HG03442 (cell line): ENCODE results near the gene ETS1.

ENCODE experiments used
- ATAC-seq: cut with Tn5 transposase; IDR thresholded peaks from one replicate; pipeline ENCODE4 v1.9.1; 2021; ENCODE audit warnings: mild to moderate bottlenecking, moderate library complexity; ENCODE audit not compliant: unreplicated experiment

The ETS1 gene

GRCh38 chr11:128505449-128506065 lies 81.8 kb downstream of the ETS1 start:
- no peak for ATAC-seq

DNA sequence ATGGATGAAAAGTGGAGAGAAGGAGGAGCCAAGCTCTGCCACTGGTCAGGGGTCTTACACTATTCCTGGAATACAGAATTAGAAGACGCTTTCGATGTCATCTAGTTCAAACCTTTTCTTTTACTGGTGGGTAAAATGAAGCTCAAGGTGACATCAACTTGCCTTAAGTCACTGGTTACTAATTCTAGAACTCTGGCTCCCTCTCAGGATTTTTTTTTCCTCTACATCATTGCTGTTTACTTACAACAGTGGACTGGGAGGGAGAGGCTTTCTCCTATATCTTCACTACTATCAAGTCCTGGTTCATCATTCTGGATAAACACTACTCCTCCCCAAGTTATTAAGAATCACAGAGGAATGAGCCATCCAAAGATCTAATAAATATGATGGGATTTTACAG lies 82.9 kb downstream of the ETS1 start:
- ATAC-seq: no peak

DNA sequence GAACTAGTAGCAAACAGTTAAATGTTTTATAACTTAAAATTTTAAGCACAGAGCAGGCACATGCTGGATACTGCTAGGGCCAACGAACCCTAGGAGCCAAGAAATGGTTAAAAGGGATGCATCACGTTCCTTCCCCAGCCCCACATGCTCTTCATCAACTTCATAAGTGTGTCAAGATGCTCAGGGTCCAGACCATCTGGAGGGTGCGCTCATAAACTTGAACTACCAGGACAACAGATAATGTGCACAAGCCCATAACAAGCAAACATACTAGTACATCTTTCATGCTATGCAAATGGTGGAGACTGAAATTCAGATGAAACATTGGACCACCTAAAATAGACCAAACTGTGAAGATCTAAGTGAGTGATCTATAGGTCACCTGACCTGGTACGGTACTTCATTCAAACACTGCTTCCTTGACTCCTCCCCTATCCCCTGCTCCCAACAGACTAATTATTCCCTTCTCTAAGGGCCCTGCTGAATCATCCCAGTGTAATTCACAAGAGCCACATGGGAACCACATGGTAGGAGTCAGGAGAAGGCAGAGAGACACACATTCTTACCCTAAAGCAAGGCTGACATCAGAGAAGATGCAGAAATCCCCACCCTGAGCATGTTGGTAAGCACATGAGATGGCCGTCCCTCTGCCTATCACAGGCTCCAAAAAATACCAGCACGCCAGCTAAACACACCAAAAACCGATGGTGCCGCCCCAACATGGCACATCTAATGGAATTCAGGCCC lies 83.9 kb downstream of the ETS1 start:
- ATAC-seq: no peak

GRCh38 chr11:128502726-128503125 lies 84.6 kb downstream of the ETS1 start:
- no peak for ATAC-seq

DNA sequence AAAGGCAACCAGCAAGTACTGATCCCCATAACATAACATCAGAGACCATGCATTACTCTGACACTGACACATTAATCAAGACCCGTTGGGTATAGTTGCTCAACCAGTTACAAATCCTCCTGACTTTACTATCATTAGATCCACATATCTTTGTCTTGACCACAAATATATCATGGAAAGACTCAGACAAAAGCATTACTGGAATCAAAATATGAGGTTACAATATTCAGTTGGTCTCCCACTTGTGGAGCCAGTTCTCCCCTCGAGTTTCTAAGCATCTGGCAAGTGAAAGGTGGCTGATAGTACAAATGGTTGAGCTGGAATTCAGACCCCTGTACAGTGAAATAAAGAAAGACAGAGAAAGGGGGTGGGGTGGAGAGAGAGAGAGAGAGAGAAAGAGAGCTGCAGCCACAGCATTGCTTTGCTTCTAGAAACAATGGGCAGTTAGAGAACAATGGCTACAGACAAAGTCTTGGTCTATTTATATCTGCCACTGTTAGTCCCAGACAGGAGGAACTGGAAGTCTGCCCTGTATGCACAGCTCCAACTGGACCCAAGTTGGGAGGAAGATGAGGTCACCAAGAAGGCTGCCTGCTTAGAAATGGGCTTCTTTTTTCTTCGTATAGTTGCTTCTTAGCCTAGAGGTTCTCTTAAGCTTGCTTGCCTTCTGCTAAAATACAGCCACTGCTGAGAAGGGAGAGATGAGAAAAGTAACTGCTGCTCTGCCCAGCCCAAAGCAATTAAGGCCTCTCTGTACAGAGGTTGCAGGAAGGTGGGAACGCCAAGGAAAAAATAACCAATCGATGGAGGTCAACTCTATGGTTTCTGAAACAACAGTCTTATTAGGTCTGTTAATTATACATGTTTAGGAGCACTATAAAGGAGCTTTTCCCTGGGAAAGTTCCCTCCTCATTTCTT lies 85.5 kb downstream of the ETS1 start:
- no peak for ATAC-seq

DNA sequence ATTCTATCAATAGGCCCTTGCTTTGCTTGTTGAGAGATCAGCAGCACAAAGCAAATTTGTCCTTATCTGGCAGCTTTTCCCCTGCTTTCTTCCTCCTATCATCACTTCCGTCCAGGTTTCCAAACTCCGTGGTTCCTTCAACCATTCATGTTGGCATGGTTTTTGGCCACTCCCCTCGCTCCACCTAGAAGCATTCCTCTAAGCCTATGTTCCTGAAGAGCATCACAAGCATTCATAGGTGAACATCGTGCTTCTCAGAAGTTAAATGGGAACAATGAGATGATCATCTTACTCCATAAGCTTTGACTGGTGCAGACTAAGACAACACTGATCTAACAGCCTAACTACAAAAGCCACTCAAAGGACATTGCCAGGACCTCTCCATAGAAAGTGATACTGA lies 86.3 kb downstream of the ETS1 start:
- ATAC-seq: no peak

GRCh38 chr11:128500493-128500892 lies 86.9 kb downstream of the ETS1 start:
- no peak for ATAC-seq

- no peak for ATAC-seq
These were observed 87.6 kb downstream of the ETS1 start for GRCh38 chr11:128499613-128500253.

DNA sequence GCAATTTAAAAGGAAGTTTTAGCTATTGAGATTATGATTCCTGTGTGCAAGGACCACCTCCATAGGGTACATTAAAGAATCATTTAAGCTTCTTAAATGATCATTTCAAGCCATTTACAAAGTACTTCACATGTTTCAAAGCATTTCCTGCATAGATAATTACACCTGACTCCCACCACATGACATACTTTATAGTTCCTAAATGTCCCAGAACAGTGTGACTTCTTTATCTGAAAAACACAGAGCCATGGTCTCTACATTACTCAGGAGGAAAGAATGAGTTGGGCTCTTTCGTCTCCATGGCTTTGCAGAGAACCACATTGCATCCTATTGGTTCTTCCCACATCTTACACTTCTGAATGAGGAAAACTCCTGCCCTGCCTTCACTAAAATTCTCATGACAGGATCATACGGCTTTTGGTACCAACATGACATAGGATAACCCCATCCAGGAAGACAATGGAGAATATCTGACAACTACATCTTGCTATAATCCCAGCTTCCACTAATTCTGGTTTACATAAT lies 88.6 kb downstream of the ETS1 start:
- ATAC-seq: no peak

DNA sequence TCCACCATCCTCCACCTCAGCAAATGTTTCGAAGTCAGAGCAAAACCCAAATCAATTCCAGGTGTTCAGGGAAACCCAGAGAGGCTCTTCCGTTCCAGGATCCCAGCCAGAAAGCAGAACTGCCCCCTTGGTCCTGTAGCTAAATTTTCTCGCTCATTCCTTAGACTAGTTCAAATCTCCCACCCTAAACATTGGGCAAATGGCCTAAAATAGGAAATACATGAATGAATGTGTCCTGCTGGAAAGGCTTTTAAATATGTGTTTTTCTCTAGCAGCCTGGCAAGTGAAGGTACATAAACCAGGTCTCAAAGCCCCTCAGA lies 89.6 kb downstream of the ETS1 start:
- no peak for ATAC-seq

DNA sequence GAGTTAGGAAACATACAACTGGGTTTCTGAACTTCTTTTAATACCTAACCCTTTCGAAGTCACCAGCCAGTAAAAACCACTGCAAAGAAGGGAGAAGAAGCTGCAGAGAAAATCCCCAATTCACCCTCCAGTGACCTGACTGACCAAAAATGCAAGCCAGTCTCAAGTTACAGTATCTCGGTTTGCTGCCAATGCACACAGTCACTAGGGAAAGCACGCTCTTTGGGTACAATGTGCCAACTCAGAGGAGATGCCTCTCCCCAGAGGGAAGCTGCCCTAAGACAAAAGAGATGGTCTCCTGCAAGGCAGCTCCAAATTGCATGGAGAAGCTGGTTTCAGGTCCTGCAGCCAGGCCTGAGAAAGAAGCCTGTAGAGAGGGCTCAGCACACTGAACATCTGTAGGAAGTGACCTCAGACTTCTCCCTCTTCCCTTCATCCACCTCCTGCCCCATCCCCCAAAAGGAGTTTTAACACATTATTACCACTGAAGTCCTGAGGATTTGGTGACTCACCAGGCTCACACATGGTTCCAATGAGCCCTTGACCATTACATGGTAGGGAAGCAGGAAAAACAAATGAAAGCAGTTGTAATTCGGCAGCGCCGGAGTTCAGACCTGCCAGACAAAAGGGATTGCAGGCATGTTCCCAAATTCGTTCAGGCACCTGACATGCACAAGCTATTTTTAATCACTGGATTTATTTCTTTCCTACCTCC lies 90.1 kb downstream of the ETS1 start:
- peak; percentile 73 for ATAC-seq

- ATAC-seq: peak; percentile 23
These were observed 90.7 kb downstream of the ETS1 start for GRCh38 chr11:128496692-128497060.

GRCh38 chr11:128496249-128496648 lies 91.1 kb downstream of the ETS1 start:
- ATAC-seq: no peak

- no peak for ATAC-seq
These were observed 92.7 kb downstream of the ETS1 start for GRCh38 chr11:128494418-128495332.

DNA sequence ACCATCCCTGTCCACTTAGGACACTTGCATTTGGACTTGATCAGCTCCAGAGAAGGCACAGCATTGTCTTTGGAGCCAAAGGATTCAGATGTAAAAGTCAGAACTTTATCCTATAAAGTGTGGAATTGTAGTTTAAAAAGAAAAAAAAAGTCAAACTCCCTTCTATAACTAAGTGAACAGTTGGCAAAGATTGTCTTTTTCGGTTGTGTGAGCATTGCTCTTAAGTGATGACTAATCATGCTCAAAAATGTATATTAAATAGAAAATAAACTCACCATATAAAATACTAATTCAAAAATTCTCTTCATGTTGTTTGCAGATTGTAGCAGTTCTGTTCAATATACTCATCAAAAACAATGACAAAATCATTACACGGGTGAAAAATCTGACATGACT lies 93.8 kb downstream of the ETS1 start:
- no peak for ATAC-seq

- no peak for ATAC-seq
These were observed 94.3 kb downstream of the ETS1 start for GRCh38 chr11:128492903-128493569.

GRCh38 chr11:128492461-128492860 lies 94.9 kb downstream of the ETS1 start:
- no peak for ATAC-seq

GRCh38 chr11:128491195-128491936 lies 96.0 kb downstream of the ETS1 start:
- ATAC-seq: no peak
